SKM-1 treated with dmso at 0.1 percent for 144 hours (cell line): ENCODE data around the gene NKAIN1.
A peak's percentile ranks its signal among the peaks of the same experiment; 100 is the strongest.
"Not testable (repeated sequence)": the region's sequence is repeated elsewhere in the genome, so short reads cannot be mapped to it uniquely, and the experiment has no call there.

Experiments used
- DNase-seq: peaks from one replicate; lab custom pipeline; 2025; ENCODE audit not compliant: unreplicated experiment; lab: John Stamatoyannopoulos, UW

The NKAIN1 gene

DNA sequence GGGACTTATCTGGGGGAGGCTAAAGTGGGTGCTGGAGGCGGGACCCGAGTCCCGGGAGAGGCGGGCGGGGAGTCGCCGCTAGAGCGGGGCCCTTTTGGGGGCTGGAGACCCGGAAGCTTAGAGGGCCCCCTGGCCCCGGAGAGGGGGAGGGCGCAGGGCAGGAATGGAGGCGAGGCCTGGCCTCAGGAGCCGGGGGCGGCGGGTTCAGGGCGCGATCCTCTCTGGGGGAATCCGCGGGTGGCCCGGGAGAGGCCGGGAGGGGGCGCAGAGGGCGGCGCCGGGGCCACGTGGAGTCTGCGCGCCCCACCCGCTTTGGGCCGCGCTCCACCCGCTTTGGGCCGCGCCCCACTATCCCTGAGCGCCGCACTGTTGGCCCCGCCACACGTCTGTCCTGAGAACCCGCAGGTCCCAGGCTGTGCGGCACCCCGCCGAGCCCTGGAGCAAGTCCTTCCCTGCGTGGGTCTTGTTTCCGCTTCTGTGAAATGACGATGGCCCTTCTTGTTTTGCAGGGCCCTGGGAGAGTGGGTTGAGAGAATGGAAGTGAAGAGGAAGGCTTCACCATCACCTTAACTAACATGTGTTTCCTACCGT lies 84.4 kb downstream of the NKAIN1 start:
- DNase-seq: peak; percentile 61

DNA sequence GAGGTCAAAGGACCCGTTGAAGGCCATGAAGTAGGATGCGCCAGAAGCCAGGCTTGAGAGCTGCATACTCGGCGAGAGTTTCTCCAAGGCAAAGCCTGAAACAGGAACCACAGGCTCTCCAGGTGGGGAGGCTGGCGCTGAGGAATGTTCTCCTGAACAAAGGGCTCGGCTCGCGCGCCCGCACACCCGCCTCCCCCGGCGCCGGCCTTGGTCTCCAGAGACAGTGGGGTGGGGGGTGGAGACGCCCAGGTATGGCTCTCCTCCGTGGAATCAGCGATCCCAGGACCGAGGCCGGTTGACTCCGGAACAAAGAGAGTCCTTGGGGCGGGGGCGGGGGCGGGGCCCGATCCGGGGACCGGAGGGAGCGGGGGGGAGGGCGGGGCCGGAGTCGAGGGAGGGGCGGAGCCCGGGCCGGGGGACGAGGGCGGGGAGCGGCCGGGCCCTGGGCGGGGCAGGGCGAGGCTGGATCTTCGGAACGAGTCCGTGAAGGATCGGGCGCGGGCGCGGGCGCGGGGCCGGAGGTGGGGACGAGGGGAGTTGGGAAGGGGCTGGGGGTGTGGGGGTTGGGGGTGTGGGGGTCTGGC lies 85.0 kb downstream of the NKAIN1 start:
- DNase-seq: peak; percentile 36

DNA sequence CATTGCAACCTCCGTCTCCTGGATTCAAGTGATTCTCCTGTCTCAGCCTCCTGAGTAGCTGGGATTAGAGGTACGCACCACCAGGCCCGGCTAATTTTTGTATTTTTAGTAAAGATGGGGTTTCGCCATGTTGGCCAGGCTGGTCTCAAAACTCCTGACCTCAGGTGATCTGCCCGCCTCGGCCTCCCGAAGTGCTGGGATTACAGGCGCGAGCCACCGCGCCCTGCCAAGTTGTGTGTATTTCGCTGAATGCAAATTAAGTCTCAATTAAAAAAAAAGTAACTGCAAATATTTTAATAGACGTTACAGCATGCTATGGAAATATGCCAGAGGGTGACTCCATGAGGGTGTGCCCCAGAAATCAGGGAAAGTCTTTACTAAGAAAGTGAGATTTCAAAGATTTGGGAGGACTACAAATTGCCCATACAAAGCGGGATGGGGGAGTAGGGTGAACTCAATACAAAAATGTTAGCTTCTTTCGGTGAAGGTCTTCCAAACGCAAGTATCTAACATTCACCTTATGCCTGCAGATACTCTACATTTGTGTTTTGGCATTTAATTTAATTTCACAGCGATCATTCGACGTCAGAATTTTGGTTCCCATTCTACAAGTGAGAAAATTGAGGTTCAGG lies 85.6 kb downstream of the NKAIN1 start:
- DNase-seq: no peak

DNA sequence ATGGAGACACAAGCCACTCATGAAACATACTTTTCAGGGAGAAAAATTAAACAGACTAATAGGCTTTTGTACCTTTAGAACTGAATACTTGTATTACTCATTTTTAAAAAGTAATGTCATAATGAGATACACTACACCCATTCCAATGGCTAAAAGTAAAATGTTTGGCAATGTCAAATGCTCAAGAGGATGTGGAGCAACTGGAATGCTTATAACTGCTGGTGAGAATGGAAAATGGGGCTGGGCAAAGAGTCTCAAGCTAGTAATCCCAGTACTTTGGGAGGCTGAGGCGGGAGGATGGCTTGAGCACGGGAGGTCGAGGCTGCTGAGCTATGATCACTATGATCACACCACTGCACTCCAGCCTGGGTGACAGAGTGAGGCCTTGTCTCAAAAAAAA lies 86.3 kb downstream of the NKAIN1 start:
- DNase-seq: no peak

DNA sequence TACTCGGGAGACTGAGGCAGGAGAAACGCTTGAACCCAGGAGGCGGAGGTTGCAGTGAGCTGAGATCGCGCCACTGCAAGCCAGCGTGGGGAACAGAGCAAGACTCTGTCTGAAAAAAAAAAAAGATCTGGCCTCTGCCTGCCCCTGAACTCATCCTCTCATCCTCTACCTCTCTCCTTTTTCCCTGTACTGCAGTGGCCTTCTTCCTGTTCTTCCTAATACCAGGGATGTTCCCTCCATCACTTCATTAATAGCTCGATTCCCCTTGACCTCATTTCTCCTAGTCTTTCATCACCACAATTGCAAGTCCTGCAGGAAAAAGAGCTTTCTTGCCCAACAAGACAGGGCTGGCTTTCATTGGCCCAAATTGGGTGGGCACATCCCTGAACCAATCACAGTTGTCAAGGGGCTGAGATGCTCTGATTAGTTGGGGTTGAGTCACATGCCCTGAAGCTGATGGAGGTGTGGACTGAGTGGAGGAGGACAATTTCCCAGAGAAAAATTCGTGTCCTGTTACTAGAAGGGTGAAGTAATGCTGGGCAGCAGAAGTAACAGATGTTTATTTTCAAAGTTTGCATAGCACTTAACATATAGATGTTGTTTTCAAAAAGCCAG lies 87.4 kb downstream of the NKAIN1 start:
- DNase-seq: no peak

DNA sequence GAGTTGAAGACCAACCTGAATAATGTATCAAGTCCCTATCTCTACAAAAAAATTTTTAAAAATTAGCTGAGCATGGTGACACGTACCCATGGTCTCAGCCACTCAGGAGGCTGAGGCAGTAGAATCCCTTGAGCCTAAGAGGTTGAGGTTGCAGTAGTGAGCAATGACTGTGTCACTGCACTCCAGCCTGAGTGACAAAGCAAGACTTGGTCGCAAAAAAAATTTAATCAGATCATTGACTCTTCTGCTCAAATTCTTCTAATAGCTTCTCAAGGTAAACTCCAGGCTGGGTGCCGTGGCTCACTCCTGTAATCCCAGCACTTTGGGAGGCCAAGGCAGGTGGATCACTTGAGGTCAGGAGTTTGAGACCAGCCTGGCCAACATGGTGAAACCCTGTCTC lies 88.3 kb downstream of the NKAIN1 start:
- DNase-seq: no peak

DNA sequence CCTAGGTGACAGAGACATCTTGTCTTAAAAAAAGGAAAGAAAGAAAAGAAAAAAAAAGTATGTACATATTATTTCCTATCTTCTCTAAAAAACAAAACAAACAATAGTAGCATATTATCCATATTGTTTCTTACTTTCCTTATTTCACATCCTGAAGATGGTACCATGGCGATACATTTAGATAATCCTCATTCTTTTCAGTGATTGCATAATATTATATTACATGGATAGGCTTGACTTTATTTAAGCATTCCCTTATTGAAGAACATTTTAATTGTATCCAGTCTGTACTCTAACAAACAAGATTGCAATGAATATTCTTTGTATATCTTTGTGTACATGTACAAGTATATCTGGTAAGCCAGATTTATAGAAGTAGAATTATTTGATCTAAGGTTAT lies 91.3 kb downstream of the NKAIN1 start:
- no peak for DNase-seq

DNA sequence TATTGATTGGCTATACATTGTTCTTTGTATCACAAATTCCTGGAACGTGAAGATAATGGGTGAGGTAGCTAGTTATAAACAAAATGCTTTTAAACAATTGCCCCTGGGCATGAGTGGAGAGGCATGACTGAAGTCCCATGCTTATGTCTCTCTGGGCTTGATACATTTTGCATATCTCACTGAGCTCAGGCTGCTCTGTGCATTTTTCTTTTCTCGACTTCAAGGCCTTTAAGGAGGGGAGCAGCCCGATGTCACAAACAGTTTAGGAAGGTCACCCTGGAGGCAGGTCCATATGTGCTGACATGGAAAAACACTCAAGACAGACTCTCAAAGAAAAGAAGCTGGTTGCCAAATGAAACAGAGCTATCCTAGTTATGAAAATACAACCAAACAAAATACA lies 94.0 kb downstream of the NKAIN1 start:
- DNase-seq: no peak

DNA sequence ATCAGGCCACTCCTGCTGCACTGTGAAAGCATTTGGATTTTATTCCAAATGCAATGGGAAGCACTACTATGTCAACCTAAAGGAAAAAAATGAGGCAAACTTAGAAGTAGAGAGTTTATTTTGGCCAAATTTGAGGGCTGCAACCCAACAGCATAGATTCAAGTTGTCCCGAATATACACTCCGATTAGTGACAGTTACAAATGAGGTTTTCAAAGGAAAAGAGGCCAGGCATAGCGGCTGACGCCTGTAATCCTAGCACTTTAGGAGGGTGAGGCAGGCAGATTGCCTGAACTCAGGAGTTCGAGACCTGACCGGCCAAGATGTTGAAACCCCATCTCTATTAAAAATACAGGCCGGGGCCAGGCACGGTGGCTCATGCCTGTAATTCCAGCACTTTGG lies 95.2 kb downstream of the NKAIN1 start:
- no peak for DNase-seq

DNA sequence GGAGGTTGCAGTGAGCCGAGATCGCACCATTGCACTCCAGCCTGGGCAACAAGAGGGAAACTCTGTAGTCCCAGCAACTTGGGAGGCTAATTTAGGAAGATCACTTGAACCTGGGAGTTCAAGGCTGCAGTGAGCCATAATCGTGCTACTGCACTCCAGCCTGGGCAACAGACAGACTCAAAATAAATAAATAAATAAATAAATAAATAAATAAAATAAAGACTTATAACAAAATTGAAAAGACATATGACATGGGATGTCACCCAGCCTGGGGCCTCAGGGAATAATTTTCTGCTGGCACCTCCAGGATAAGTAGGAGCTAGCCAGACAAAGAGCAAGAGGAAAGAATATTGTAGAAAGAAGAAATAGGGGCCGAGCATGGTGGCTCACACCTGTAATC lies 96.2 kb downstream of the NKAIN1 start:
- DNase-seq: no peak

DNA sequence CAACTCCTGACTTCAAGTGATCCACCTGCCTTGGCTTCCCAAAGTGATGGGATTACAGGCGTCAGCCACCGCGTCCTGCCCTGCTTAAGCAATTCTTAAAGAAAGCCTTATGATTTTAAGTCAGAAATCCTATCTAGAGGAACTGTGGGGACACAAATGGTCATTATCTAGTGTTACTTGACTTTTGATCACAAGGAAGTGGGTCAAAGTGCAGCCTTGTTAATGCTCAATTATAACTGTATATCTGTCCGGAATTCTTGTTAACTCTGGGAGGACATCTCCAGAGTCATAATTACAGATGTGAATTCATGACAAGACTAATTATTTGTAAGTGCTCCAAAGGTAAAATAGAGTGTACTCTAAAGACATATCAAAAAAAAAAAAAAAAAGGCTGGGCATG lies 97.3 kb downstream of the NKAIN1 start:
- no peak for DNase-seq

DNA sequence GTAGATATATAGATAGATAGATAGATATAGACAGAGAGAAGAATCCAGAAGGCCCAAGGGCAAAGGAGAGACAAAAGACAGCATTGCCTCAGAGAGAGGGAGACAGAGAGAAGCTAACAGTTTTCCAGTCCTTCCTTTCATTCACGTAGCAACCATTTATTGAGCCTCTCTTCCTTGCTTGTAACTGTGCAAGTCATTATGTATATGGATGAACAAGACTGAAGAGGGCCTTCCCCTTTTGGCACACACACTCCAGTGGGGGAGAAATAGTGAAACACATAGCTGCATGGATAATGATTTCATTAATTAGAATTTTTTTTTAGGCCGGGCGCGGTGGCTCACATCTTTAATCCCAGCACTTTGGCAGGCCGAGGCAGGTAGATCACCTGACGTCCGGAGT lies 99.4 kb downstream of the NKAIN1 start:
- no peak for DNase-seq

DNA sequence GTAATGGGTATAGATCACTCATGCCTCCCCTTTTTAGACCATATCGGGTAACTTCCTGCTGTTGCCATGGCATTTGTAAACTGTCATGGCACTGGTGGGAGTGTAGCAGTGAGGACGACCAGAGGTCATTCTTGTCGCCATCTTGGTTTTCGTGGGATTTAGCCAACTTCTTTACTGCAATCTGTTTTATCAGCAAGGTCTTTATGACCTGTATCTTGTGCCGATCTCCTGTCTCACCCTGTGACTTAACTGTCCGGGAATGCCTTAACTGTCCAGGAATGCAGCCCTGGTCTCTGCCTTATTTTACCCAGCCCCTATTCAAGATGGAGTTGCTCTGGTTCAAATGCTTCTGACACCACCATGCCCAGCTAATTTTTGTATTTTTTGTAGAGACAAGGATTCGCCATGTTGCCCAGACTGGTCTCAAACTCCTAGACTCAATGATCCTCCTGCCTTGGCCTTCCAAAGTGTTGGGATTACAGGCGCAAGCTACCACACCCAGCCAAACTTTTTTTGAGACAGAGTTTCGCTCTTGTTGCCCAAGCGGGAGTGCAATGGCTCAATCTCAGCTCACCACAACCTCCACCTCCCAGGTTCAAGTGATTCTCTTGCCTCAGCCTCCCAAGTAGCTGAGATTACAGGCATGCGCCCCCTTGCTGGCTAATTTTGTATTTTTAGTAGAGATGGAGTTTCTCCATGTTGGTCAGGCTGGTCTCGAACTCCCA lies 100.7 kb downstream of the NKAIN1 start:
- DNase-seq: not testable (repeated sequence)

DNA sequence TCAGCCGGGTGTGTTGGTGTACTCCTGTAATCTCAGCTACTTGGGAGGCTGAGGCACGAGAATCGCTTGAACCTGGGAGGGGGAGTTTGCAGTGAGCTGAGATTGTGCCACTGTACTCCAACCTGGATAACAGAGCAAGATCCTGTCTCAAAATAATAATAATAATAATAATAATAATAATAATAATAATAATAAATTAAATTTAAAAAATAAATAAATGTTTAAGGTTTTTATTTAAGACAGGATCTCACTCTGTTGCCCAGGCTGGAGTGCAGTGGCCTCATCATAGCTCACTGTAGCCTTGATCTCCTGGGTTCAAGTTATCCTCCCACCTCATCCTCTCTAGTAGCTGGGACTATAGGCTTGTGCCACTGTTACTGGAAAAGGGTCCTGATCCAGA lies 101.8 kb downstream of the NKAIN1 start:
- not testable (repeated sequence) for DNase-seq

DNA sequence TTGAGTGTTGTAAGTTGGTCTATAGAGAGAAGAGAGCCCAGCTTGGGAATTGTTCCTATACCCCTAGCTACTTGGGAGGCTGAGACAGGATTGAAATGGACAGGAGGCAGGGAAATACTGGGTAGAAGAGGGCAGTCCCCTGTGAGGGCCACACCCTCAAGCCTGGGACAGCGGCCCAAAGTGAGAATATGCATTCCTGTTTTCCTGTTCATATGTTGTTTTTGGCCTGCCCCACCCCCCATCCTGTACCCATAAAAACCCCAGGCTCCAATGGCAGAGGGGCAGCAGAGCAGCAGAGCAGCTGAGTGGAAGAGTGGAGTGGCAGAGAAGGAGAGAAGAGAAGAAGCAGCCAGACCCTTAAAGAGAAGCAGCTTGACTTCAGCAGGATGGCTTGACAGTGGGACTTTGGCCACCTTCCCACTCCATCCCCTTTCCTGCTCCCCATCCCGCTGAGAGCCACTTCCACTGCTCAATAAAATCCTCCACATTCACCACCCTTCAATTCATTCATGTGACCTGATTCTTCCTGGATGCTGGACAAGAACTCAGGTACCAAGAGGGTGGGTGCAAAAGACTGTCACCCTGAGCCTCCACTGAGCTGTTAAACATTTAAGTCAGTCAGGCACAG lies 103.6 kb downstream of the NKAIN1 start:
- no peak for DNase-seq

DNA sequence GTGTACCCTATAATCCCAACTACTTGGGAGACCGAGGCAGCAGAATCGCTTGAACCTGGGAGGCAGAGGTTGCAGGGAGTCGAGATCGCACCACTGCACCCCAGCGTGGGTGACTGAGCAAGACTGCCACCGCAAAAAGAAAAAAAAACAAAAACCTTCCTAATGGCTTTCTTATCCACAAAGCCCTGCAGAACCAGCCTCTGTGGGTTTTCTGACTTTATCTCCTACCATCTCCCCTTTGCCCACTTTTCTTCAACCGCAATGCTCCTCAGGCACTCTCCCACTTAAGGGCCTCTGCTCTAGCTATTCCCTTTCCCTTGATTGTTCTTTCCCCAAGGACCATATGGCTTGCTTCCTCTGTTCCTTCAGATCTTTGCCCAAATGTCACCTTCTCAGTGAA lies 106.3 kb downstream of the NKAIN1 start:
- DNase-seq: no peak
